NCI-H1436 treated with DMSO at 0.1 percent for 48 hours (cell line): Measurements from ENCODE around the gene RHOBTB3.

Experiments used
- DNase-seq: peaks from one replicate; lab custom pipeline; 2025; lab: John Stamatoyannopoulos, UW

The RHOBTB3 gene

DNA sequence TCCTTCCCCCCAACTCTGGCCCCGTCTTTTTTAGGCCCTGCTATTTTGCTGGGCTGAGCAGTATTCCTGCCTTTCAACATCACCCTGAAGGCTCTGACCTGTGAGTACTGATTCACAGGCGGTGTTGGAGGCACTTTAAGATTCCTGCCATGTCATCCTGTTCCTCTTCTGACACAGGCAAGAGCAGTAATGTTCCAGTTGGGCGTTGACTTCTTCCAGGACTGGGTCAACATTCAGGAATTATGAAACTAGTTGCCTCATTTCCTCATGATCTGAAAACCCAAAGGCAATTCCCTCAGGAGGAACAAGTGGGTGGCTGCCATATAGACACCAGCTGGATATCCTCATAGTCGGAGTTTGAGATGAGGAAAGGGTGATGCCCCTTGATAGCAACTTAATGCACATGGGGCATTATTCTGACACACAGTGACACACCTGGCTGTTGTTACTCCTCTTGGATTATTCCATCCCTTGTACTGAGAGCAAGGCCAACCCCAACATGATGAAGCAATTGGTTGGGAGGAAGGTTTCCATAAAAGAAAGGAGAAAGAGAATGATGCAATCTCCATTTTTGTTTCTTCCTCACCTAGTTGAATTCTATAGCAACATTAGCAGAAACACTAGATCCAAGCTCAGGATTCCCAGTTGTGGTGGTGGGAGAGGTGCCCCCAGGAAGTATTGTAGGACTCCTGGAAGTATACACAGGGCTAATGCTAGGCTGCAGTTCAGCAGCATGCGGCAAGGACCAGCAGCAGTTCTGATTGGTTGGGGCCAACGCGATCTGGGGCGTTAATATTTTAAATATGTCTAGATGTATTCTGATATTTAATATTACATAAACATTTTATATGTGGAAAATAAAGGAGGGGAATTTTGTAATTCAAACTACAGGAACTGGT, 111.0 kb downstream of the RHOBTB3 start:
- no peak for DNase-seq

DNA sequence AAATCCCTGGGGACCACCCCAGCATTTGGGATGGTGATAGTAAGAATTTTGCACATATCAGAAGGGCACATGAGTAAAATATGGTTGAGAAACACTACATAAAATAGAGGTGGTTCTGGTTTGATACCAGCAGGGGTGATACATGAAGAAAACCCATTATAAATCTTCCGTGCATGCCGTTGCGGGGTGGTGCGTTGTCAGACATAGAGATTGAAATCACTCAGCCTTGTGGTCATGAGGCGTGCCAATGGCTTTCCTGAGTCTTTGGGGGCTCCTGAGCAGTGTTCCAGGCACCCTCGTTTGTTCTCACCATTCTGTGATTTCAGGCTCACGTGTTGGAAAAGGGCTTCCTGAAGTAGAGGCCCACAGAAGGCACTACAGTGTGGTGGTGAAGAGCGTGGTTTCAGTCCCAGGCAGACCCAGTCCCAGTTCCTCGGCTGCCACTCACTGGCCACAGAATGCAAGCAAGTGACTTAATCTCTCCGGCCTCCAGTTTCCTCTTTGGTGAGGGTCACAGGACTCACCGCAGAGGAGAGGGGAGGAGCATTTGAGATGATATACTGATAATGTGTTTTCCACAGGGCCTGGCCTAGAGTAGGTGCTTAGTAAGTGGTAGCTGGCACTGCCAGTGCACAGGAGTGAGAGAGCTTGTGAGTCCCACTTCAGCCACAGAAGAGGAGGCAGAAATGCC, 111.9 kb downstream of the RHOBTB3 start:
- DNase-seq = no peak

DNA sequence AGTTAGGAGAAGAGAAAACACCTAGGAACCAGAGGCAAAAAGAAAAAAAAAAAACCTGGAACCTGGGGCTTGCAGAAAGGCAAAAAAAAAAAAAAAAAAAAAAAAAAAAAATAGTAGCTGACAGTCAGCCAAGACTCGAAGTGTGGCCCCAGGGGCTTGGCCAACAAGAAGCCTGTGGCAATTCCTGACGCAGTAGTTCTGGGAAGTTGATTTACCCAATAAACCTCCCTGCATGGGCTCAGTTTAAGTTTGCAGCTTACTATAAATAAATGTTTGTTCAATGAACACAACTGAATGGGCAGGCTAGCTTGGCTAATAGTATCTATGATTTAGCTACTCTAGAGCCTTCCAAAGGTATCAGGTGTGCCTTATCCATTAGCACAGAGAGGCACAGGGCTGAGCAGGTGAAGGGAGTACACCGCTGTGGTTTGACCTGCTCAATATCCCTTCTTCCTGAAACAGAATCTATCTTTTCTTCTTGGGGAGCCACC, 112.6 kb downstream of the RHOBTB3 start:
- DNase-seq = no peak

DNA sequence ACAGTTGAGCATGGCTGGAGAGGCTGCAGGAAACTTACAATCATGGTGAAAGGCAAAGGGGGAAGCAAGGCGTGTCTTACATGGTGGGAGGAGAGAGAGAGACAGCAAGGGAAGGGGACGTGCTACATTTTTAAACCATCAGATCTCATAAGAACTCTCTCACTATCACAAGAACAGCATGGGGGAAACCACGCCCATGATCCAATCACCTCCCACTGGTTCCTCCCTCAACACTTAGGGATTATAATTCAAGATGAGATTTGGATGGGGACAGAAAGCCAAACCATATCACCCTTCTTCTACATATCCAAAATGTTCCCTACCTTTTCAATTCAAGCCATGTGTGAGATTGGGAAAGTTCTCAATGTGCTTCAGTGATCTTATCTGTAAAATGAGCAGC, 114.3 kb downstream of the RHOBTB3 start:
- no peak for DNase-seq
